Muscle layer of colon (tissue), 2 donors: ENCODE results near the gene ANO2.
"Not testable (repeated sequence)": the region's sequence is repeated elsewhere in the genome, so short reads cannot be mapped to it uniquely, and the experiment has no call there.

Experiments
- H3K27ac ChIP-seq: one replicate; pipeline ENCODE4 v1.7.0; 2013; ENCODE audit warnings: low read depth, mild to moderate bottlenecking, low read length, moderate library complexity
- H3K27me3 ChIP-seq, 2 donors: one replicate each; pipeline ENCODE4 v1.7.0; 2013; ENCODE audit warnings: low read length in 2 of 2, mild to moderate bottlenecking in 2 of 2; ENCODE audit not compliant: insufficient read depth in 2 of 2, control insufficient read depth in 1 of 2
- H3K36me3 ChIP-seq: one replicate; pipeline ENCODE4 v1.7.0; 2013; ENCODE audit warnings: mild to moderate bottlenecking, low read length; ENCODE audit not compliant: insufficient read depth
- H3K4me1 ChIP-seq: one replicate; pipeline ENCODE4 v1.7.0; 2013; ENCODE audit warnings: mild to moderate bottlenecking, low read length; ENCODE audit not compliant: insufficient read depth
- H3K4me3 ChIP-seq, 2 donors: one replicate each; pipeline ENCODE4 v1.7.0; 2013; ENCODE audit warnings: low read length in 2 of 2, low read depth in 1 of 2, mild to moderate bottlenecking in 1 of 2, moderate library complexity in 1 of 2
- H3K9ac ChIP-seq: one replicate; pipeline ENCODE4 v1.7.0; 2013; ENCODE audit warnings: low read length
- H3K9me3 ChIP-seq: one replicate; pipeline ENCODE4 v1.7.0; 2013; ENCODE audit warnings: mild to moderate bottlenecking, low read length
- donor health status: abdominal sarcoma.
- donor health status: Adenocarcinoma of cecum.

The ANO2 gene

DNA sequence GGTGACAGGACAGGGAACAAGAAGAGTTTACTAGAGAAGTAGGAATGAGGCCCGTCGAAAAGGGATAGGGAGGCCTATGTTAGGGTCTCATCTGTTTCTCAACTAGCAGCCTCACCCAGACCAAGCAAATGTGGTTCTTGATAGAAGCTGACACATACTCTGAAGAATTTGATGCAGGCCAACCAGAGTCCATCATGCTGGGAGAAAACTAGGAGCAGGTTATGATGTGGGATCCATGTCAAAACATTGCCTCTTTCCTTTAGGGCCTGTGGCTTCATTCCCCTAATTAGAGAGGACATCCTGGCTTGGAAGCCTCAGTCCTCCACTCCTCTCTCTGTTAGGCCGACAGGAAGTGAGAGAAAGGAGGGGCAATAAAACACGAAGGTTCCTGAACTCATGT, 390.3 kb downstream of the ANO2 start:
- Histone ChIP-seq H3K4me1 (no peaks in the 10 kb centered on the region), H3K36me3 (no peaks in the 10 kb centered on the region), H3K27me3 (no peaks in the 10 kb centered on the region), H3K27ac (no peak overlapping the region), H3K9ac (no peak overlapping the region), H3K9me3 (no peaks in the 10 kb centered on the region), H3K4me3 (no peak overlapping the region)

DNA sequence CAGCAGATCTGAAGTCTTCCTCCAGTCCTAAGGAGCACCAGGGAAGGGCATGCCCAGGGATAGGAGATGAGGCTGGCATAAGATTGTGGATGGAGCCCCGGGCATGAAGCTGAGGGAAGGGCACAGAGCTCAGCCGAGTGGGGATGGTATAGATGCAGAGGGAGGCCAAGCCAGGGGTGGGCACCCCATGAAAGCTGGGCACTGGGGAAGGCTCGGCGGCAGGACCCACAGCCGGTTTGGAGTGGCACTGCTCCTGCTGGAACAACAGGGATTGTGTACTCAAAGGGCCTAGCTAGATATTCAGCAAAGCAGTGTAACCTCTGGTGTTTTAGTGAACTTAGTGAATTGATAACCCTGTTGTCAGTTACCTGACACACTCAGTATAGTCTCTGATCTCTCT, 396.0 kb downstream of the ANO2 start:
- Histone ChIP-seq H3K4me1 (no peaks in the 10 kb centered on the region), H3K9me3 (no peaks in the 10 kb centered on the region), H3K36me3 (no peaks in the 10 kb centered on the region), H3K27ac (no peak overlapping the region), H3K4me3 (no peak overlapping the region), H3K27me3 (no peaks in the 10 kb centered on the region), H3K9ac (no peak overlapping the region)

DNA sequence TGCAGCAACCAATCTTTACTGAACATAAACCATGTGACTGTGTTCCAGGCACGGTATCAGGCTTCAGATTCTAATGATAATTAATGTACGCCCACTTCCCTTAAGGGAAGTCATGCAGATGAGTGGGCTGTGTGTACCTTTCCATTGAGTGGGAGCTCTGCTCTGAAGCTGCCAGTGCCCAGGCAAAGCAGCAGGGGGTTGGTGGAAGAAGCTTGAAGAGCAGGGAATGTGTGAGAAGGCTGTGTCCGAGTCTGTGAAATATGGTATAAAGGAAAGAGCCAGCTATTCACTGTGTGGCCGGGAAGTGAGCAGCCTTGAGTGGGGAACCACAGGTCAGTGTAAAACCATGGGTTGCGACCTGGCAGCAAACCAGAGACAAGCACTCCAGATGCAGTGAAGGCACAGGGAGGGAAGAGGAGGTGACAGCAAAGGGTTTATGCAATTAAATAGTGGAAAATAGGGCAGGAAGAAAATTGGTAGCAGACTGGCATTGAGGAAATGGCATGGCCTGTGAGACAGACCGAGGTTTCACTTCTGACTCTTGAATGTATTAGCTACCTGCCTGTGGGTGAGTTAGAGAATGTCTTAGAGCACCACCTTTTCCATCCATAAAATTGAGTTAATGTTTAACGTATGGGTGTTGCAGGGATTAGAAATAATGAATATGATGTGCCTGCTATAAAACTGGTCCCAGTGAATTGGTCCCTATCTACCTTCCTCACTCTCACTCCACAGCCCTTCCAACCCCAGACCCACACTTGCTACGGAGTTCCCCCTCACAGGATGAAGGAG, 396.7 kb downstream of the ANO2 start:
- H3K27ac ChIP-seq: no peak overlapping the region
- no peaks in the 10 kb centered on the region for H3K9me3 ChIP-seq
- no peaks in the 10 kb centered on the region for H3K36me3 ChIP-seq
- no peaks in the 10 kb centered on the region for H3K4me1 ChIP-seq
- H3K27me3 ChIP-seq: no peaks in the 10 kb centered on the region
- H3K9ac ChIP-seq: no peak overlapping the region
- H3K4me3 ChIP-seq: no peak overlapping the region

DNA sequence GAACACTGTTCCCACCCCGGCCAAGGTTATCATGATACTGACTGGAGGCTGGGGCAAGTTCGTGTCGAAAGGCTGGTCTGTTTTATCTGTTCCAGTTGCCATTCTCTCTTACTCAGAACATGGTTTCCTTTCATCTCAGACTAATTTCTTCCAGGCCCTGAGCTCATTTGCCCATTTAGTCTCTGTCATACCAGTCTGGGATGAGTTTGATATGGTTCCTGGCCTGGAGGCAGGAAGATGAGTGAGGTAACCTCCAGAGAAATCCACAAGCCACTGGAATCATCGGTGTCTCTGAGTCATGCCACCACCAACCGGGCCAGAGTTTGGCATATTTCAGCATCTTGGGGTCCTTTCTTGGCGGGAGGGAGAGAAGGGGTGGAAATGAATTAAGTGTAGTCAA, 398.4 kb downstream of the ANO2 start:
- H3K4me3 ChIP-seq: no peak overlapping the region
- no peaks in the 10 kb centered on the region for H3K36me3 ChIP-seq
- H3K27me3 ChIP-seq: no peaks in the 10 kb centered on the region

DNA sequence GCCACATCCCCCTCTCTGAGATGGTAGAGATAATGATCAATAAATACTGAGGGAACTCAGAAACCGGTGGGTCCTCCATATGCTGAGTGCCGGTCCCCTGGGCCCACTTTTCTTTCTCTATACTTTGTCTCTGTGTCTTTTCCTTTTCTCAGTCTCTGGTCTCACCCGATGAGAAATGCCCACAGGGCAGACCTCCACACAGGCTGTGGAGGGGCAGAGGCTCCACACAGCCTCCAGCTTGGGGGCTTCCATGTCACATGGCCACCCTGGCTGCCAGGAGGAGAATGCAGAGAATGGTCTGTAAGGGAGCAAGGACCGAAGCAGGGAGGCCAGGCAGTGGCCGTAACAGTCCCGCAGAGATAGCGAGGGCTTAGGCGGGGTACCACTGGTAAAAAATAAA, 407.3 kb downstream of the ANO2 start:
- no peaks in the 10 kb centered on the region for H3K36me3 ChIP-seq
- H3K9me3 ChIP-seq: no peaks in the 10 kb centered on the region
- H3K27ac ChIP-seq: no peak overlapping the region
- H3K27me3 ChIP-seq: no peaks in the 10 kb centered on the region
- H3K9ac ChIP-seq: no peak overlapping the region
- no peaks in the 10 kb centered on the region for H3K4me1 ChIP-seq
- H3K4me3 ChIP-seq: no peak overlapping the region

More for the DNA sequence above, 398.4 kb downstream of the ANO2 start:
- H3K9ac ChIP-seq: no peak overlapping the region
- no peaks in the 10 kb centered on the region for H3K4me1 ChIP-seq
- H3K27ac ChIP-seq: no peak overlapping the region
- H3K9me3 ChIP-seq: no peaks in the 10 kb centered on the region

DNA sequence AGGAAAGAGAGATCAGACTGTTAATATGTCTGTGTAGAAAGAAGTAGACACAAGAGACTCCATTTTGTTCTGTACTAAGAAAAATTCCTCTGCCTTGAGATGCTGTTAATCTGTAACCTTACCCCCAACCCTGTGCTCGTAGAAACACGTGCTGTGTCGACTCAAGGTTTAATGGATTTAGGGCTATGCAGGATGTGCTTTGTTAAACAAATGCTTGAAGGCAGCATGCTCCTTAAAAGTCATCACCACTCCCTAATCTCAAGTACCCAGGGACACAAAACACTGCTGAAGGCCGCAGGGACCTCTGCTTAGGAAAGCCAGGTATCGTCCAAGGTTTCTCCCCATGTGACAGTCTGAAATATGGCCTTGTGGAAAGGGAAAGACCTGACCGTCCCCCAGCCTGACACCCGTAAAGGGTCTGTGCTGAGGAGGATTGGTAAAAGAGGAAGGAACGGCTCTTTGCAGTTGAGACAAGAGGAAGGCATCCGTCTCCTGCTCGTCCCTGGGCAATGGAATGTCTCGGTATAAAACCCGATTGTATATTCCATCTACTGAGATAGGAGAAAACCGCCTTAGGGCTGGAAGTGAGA, 407.9 kb downstream of the ANO2 start:
- H3K36me3 ChIP-seq, H3K9me3 ChIP-seq, H3K4me1 ChIP-seq, H3K27ac ChIP-seq, H3K9ac ChIP-seq, H3K27me3 ChIP-seq, H3K4me3 ChIP-seq: not testable (repeated sequence)

DNA sequence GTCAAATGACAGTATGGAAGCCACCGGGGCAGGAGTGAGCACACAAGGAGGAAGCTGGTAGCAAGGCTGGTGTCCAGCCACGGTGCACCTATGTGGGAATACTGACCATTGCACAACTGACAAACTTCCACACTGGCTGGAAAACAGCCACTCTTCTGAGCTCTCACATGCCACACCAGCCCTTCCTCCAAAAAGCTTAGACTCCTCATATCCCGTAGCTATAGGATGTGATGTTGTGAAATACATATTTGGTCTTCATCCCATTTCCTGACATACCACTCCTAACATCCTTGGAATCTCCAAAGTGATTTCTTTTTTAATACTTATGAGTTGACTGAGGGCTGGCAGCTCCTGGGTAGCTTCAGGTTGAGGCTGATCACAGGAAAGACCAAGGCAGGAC, 409.5 kb downstream of the ANO2 start:
- no peaks in the 10 kb centered on the region for H3K9me3 ChIP-seq
- H3K9ac ChIP-seq: no peak overlapping the region
- H3K4me1 ChIP-seq: no peaks in the 10 kb centered on the region
- no peaks in the 10 kb centered on the region for H3K27me3 ChIP-seq
- H3K4me3 ChIP-seq: no peak overlapping the region
- no peak overlapping the region for H3K27ac ChIP-seq
- no peaks in the 10 kb centered on the region for H3K36me3 ChIP-seq

DNA sequence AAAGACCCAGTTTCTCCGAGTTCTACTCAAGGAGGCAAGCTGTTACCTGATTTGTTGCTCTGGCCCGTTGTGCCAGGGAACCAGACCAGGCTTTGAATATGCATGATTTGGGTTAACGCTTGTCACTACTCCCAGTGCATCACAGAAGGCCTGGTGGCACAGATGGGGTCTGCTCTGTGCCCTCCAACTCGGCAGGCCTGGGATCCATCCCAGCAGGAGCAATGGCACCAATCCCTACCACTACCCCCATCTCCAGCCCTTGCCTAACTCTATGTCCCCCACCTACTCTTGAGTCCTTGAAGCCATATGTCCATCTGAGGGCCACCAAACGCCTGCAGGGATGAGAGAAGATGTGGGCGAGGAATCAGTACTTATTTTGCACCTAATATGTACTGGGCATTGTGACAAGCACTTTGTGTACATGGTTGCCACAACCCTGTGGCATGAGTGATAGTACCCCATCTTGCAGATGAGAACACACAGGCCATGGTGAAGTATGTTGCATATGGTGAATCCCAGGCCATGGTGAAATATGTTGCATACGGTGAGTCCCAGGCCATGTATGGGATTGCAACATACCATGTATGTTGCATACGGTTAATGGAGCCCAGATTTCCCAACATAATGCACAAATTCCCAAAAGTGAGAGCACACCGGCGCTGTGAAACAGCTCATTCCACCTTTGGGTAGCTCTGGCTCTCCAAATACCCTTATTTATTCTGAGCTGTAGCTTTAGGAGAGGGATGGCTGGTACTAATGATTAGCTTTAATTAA, 410.4 kb downstream of the ANO2 start:
- H3K27ac ChIP-seq: no peak overlapping the region
- H3K9ac ChIP-seq: no peak overlapping the region
- no peaks in the 10 kb centered on the region for H3K36me3 ChIP-seq
- H3K9me3 ChIP-seq: no peaks in the 10 kb centered on the region
- H3K4me1 ChIP-seq: no peaks in the 10 kb centered on the region
- H3K4me3 ChIP-seq: no peak overlapping the region
- no peaks in the 10 kb centered on the region for H3K27me3 ChIP-seq

DNA sequence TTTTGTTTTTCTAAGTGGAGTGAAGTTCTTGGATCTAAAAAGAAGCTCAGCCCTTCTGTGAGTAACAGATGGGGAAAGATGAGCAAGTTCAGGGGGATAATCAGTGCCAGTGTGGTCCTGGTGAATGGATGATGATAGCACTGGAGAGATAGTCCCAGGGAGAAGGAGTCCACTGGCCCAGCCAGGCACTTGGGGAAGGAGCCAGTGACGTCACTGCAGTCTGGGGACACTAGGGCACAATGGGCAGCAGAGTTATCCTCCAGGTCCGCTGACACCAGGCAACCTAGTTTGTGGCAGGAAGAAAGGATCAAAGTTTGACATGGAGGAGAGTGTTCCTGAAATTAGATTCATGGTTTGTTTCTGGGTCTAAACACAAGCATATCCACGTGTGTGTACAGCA, 411.7 kb downstream of the ANO2 start:
- Histone ChIP-seq H3K27me3 (no peaks in the 10 kb centered on the region), H3K9me3 (no peaks in the 10 kb centered on the region), H3K4me1 (no peaks in the 10 kb centered on the region), H3K9ac (no peak overlapping the region), H3K4me3 (no peak overlapping the region), H3K27ac (no peak overlapping the region), H3K36me3 (no peaks in the 10 kb centered on the region)

DNA sequence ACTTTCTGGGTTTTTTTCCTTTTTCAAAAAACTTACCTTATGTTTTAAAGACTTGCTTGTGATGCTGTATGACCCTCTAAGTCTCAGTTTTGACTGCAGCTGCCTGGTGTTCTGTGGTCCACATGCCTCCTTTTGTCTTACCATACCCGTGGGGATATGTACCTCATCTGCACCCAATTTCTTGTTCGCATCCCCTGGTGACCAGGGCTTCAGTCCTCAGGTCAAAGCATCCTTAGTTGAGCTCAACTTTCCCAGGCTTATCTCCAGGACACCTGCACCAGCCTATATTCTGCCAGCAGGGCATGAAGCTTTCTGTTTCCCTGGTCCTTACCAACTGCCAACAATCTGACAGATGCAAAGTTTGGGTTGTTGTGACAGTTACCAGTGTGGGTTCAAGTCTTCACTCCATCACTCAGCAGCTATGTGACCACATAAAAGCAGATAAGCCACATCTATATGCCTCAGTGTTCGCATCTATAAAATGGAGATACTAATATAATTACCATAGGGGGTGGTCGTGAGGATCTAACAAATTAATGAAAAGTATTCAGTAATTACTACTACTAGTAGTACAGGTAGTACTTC, 419.2 kb downstream of the ANO2 start:
- H3K27ac ChIP-seq: no peak overlapping the region
- H3K4me1 ChIP-seq: no peaks in the 10 kb centered on the region
- no peak overlapping the region for H3K9ac ChIP-seq
- H3K4me3 ChIP-seq: no peak overlapping the region
- no peaks in the 10 kb centered on the region for H3K9me3 ChIP-seq
- H3K36me3 ChIP-seq: no peaks in the 10 kb centered on the region
- no peaks in the 10 kb centered on the region for H3K27me3 ChIP-seq

DNA sequence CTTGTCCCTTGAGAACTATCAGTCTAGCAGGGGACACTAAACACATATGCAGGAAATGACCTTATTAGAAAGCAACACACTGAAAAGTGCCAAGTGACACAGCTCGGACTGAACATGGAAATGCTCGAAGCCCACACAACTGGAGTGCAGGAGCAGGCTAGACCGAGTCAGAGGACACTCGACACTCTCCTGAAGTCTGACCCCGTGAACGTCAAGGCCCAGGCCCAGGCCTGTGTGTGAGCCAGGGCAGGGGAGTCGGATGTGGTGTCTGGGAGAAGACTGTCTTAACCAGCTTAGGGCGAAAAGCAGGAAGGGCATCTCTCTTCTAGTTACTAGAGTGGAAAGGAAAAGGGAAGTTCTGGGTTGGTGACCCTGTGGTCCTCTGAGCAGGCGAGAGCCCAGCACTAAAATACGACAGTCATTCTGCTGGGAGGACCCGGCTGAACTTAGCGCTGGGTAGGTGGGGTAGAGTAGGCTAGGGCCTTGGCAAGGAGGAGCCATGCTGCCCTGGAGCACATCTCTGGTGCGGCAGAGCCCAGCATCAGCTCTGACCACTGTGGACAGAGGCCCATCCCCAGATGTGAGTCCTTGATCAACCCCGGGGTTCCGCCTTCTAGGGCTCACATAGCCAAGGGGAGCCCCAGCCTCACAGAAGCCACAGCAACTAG, 420.2 kb downstream of the ANO2 start:
- Histone ChIP-seq H3K27ac (no peak overlapping the region), H3K36me3 (no peaks in the 10 kb centered on the region), H3K4me3 (no peak overlapping the region), H3K9me3 (no peaks in the 10 kb centered on the region), H3K4me1 (no peaks in the 10 kb centered on the region), H3K27me3 (no peaks in the 10 kb centered on the region), H3K9ac (no peak overlapping the region)
